Esophagus squamous epithelium (tissue), 5 donors: ENCODE measurements around the gene USP26. TPM values are rescaled to one million over a fixed set of nuclear protein-coding genes. Genes with fewer than 3 reads are reported as not detected.
"Not testable (repeated sequence)": the region's sequence is repeated elsewhere in the genome, so short reads cannot be mapped to it uniquely, and the experiment has no call there.

Experiments
- DNase-seq: peaks from one replicate; lab custom pipeline; 2025; lab: John Stamatoyannopoulos, UW
- H3K27ac ChIP-seq, 4 donors: fragments of 200-600 bp; sonication (generic); one replicate each; pipeline ENCODE4 v1.5.1; 2016 to 2019; ENCODE audit warnings: mild to moderate bottlenecking in 1 of 4
- H3K27me3 ChIP-seq, 4 donors: fragments of 200-600 bp; sonication (generic); 1 replicate in 3 of 4; 2 replicates in 1 of 4; pipeline versions ENCODE4 v1.5.1 to v1.6.0; 2017 to 2021; ENCODE audit warnings: antibody characterized with exemption in 1 of 4
- H3K36me3 ChIP-seq, 3 donors: fragments of 200-600 bp; sonication (generic); one replicate each; pipeline ENCODE4 v1.5.1; 2016 to 2019
- H3K4me1 ChIP-seq, 3 donors: fragments of 200-600 bp; sonication (generic); one replicate each; pipeline ENCODE4 v1.5.1; 2017 to 2019
- H3K4me3 ChIP-seq, 4 donors: fragments of 200-600 bp; sonication (generic); 1 replicate in 3 of 4; 2 replicates in 1 of 4; pipeline ENCODE4 v1.5.1; 2016 to 2019; ENCODE audit warnings: mild to moderate bottlenecking in 2 of 4, moderate library complexity in 1 of 4
- H3K9me3 ChIP-seq, 3 donors: fragments of 200-600 bp; sonication (generic); one replicate each; pipeline ENCODE4 v1.5.1; 2016 to 2019
- POLR2A ChIP-seq, 4 donors: fragments of 450-650 bp; IDR thresholded peaks; one replicate each; pipeline ENCODE4 v1.6.1; 2017; ENCODE audit warnings: antibody characterized with exemption in 4 of 4, mild to moderate bottlenecking in 4 of 4, moderate library complexity in 3 of 4
- WGBS, 2 donors: methylation state at CpG; one replicate each; pipeline ENCODE4 v1.1.5; 2018; 5-methylcytosine and 5-hydroxymethylcytosine counted together
- intact Hi-C: fragments of 100-400 bp; cut with DNase I; formaldehyde crosslinking; loops from one replicate; pipeline ENCODE4 v1.15.0; 2022
- total RNA-seq, 4 donors: library from RNA; depleted of rRNA; stranded (reverse); fragments of >200 nt; gene quantifications; one replicate each; pipeline ENCODE4 v1.1.0, GENCODE V29; 2016
- TF ChIP-seq, protein P1 (sequence below), 6 experiments: fragments of 450-650 bp in 4 of 6; fragments of 200-600 bp in 2 of 6; sonication (generic) in 2 of 6; IDR thresholded peaks; one replicate each; pipeline ENCODE4 v1.5.1; 2016 to 2019; ENCODE audit warnings: antibody characterized with exemption in 6 of 6, mild to moderate bottlenecking in 4 of 6, moderate library complexity in 4 of 6
- donor health status: DM: yes; HTN: yes; CAD: no.

USP26 gene
- total RNA-seq, 4 donors from 2014 or later: not detected

DNA sequence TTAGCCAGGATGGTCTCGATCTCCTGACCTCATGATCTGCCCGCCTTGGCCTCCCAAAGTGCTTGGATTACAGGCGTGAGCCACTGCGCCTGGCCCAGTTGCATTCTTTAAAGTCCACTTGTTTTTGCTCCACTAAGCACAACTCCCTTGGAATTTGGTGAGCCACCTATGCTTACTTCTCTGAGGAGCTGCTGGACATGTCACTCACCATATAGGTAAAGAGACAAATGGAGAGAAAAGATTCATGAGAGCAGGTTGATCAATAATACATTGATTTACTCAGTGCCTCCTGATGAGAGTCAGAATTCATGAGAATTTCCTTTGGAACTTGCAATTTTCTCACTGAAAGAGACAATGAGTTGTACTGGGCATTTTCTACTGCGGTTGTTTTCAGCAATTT is 48.2 kb downstream of the USP26 start:
- H3K9me3 ChIP-seq: no peaks in the 10 kb centered on the region
- TF ChIP-seq POLR2A (IDR thresholded peaks at IDR 0.05): no peak
- TF ChIP-seq, protein P1, sequence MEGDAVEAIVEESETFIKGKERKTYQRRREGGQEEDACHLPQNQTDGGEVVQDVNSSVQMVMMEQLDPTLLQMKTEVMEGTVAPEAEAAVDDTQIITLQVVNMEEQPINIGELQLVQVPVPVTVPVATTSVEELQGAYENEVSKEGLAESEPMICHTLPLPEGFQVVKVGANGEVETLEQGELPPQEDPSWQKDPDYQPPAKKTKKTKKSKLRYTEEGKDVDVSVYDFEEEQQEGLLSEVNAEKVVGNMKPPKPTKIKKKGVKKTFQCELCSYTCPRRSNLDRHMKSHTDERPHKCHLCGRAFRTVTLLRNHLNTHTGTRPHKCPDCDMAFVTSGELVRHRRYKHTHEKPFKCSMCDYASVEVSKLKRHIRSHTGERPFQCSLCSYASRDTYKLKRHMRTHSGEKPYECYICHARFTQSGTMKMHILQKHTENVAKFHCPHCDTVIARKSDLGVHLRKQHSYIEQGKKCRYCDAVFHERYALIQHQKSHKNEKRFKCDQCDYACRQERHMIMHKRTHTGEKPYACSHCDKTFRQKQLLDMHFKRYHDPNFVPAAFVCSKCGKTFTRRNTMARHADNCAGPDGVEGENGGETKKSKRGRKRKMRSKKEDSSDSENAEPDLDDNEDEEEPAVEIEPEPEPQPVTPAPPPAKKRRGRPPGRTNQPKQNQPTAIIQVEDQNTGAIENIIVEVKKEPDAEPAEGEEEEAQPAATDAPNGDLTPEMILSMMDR (IDR thresholded peaks at IDR 0.05): no peak
- H3K36me3 ChIP-seq: no peaks in the 10 kb centered on the region
- no peaks in the 10 kb centered on the region for H3K4me1 ChIP-seq
- 69 to 96% methylated on average over 5 of the region's 5 CpGs for WGBS, 2 donors
- H3K27me3 ChIP-seq: no peaks in the 10 kb centered on the region
- intact Hi-C loops: no loop called here
- no peak for DNase-seq
- H3K4me3 ChIP-seq: no peak overlapping the region
- H3K27ac ChIP-seq: no peak overlapping the region

DNA sequence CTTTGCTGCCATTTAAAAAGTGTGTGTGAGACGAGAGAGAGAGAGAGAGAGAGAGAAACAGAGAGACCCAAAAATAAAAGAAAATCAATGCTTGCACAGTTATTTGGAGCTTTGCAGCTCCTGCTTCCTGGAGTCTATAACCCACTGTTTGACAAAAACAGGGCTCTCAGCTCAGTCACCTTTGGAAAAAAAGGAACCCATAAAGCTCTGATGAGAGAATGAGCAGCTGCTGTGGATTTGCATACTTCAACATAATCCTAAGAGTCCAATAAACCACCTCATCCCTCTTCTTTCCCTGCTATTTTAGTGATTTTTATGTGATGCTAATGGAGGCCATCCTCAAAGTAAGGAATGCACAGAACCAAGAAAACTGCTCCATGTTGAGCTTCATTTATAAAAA is 50.3 kb downstream of the USP26 start:
- DNase-seq: no peak
- Histone ChIP-seq H3K4me3 (no peak overlapping the region), H3K4me1 (no peaks in the 10 kb centered on the region), H3K36me3 (no peaks in the 10 kb centered on the region), H3K27ac (no peak overlapping the region), H3K27me3 (no peaks in the 10 kb centered on the region), H3K9me3 (no peaks in the 10 kb centered on the region)
- TF ChIP-seq POLR2A (IDR thresholded peaks at IDR 0.05): no peak
- TF ChIP-seq, protein P1 (IDR thresholded peaks at IDR 0.05): no peak
- intact Hi-C loops: no loop called here
- WGBS, 2 donors: 64 to 80% methylated on average over 1 of the region's 1 CpG

DNA sequence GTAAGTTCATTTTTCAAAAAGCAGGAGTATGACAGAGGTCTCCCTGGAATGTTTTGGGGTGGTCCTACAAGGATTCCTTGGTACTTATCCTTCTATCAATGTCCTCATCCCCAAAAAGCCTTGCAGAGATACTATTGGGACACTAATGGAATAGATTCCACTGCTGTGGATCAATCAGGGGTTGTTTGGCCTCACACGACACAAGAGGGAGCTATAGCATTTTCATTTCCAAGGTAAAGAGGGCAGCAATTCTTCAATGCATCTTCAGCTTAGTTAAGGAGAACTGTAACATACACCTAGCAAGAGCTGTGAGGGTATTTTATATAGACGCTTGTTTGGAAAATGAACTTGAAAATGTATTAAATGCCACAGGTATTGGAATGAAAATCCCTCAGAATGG is 50.9 kb downstream of the USP26 start:
- Histone ChIP-seq H3K27ac (no peak overlapping the region), H3K9me3 (no peaks in the 10 kb centered on the region), H3K36me3 (no peaks in the 10 kb centered on the region), H3K4me3 (no peak overlapping the region), H3K27me3 (no peaks in the 10 kb centered on the region), H3K4me1 (no peaks in the 10 kb centered on the region)
- DNase-seq: no peak
- TF ChIP-seq, protein P1 (IDR thresholded peaks at IDR 0.05): peak in 2 of 6 experiments; percentile 18 to 35
- TF ChIP-seq POLR2A (IDR thresholded peaks at IDR 0.05): no peak
- intact Hi-C loops: no loop called here
- 47 to 63% methylated on average over 1 to 2 of the region's 2 CpGs for WGBS, 2 donors

DNA sequence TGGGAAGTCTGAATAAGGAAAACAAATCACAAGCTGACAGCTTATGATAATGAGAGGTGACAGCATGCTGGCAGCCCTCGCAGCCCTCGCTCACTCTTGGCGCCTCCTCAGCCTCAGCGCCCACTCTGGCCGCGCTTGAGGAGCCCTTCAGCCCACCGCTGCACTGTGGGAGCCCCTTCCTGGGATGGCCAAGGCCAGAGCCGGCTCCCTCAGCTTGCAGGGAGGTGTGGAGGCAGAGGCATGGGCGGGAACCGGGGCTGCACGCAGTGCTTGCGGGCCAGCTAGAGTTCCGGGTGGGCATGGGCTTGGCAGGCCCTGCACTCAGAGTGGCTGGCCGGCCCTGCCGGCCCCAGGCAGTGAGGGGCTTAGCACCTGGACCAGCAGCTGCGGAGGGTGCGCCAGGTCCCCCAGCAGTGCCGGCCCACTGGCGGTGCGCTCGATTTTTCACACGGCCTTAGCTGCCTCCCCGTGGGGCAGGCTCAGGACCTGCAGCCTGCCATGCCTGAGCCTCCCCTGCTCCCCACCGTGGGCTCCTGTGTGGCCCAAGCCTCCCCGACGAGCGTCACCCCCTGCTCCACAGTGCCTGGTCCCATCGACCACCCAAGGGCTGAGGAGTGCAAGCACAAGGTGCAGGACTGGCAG is 52.6 kb downstream of the USP26 start:
- H3K27me3 ChIP-seq, H3K4me3 ChIP-seq, intact Hi-C loops, H3K9me3 ChIP-seq, H3K36me3 ChIP-seq, DNase-seq, H3K4me1 ChIP-seq, H3K27ac ChIP-seq: not testable (repeated sequence)
- WGBS, 2 donors: 86 to 90% methylated on average over 4 to 18 of the region's 28 CpGs

DNA sequence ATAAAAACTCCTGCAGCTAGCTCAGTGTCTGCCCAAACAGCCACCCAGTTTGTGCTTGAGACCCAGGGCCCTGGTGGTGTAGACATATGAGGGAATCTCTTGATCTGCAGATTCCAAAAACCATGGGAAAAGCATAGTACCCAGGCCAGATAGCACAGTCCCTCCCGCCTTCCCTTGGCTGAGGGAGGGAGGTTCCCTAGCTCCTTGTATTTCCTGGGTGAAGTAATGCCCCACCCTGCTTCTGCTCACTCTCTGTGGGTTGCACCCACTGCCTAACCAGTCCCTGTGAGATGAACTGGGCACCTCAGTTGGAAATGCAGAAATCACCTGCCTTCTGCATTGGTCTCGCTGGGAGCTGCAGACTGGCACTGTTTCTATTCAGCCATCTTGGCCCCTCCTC is 54.6 kb downstream of the USP26 start:
- Histone ChIP-seq H3K9me3 (no peaks in the 10 kb centered on the region), H3K36me3 (no peaks in the 10 kb centered on the region), H3K27me3 (no peaks in the 10 kb centered on the region), H3K4me3 (no peak overlapping the region), H3K4me1 (no peaks in the 10 kb centered on the region), H3K27ac (no peak overlapping the region)
- no peak for DNase-seq
- intact Hi-C loops: no loop called here
- WGBS, 2 donors: 67 to 100% methylated on average over 1 of the region's 2 CpGs
- TF ChIP-seq POLR2A (IDR thresholded peaks at IDR 0.05): no peak
- TF ChIP-seq, protein P1 (IDR thresholded peaks at IDR 0.05): no peak

DNA sequence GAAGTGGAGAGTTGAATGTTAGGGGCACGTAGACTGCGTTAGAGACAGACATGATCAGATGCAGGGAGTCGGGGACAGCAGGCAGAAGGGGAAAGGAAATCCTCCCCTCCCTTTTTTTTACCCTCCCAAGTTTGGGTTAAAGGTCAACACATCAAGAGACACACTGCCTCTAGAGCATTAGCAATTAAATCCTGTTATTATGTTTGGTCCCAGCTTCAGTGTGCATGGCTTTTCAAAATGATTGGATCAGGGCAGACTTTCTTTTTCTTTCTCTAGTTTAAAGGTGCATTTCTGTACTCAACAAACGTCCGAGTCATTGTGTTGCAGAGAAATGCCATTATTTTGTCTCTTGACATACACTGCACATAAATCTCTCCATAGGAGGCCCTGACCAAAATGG is 63.9 kb downstream of the USP26 start:
- Histone ChIP-seq H3K27me3 (peaks cover 0 to 3% (median 0%) of the 10 kb centered on the region in 4 donors), H3K27ac (no peak overlapping the region), H3K9me3 (no peaks in the 10 kb centered on the region), H3K4me1 (no peaks in the 10 kb centered on the region), H3K36me3 (no peaks in the 10 kb centered on the region), H3K4me3 (no peak overlapping the region)
- TF ChIP-seq, protein P1 (IDR thresholded peaks at IDR 0.05): no peak
- no peak for TF ChIP-seq POLR2A (IDR thresholded peaks at IDR 0.05)
- intact Hi-C loops: no loop called here
- DNase-seq: no peak
- WGBS, 2 donors: 67 to 69% methylated on average over 5 of the region's 5 CpGs
